ENCODE measurements around the gene BRD1.
A peak's percentile ranks its signal among the peaks of the same experiment; 100 is the strongest.
"Not testable (repeated sequence)": the region's sequence is repeated elsewhere in the genome, so short reads cannot be mapped to it uniquely, and the experiment has no call there.

Gene BRD1

GRCh38 chr22:49852898-49853894 is 25.5 kb upstream of the BRD1 start, which contains the start of gene ZBED4:
ZBED4 (plus strand) TSS chr22:49853844; CDS start chr22:49883663, 29,819 bp downstream.
- peak; percentile 89 for DNase-seq

DNA sequence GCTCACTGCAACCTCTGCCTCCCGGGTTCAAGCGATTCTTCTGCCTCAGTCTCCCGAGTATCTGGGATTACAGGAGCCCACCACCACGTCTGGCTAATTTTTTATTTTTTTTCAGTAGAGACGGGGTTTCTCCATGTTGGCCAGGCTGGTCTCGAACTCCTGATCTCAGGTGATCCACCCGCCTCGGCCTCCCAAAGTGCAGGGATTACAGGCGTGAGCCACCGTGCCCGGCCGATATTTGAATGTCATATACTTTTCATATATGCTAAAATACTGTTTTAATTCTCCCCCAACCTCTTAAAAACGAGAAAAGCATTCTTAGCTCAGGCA is 24.9 kb upstream of the BRD1 start:
- not testable (repeated sequence) for DNase-seq

GRCh38 chr22:49850959-49851802 is 23.5 kb upstream of the BRD1 start:
- no peak for DNase-seq

GRCh38 chr22:49850021-49850911 is 22.6 kb upstream of the BRD1 start:
- DNase-seq: no peak

GRCh38 chr22:49849161-49850020 is 21.7 kb upstream of the BRD1 start:
- no peak for DNase-seq

DNA sequence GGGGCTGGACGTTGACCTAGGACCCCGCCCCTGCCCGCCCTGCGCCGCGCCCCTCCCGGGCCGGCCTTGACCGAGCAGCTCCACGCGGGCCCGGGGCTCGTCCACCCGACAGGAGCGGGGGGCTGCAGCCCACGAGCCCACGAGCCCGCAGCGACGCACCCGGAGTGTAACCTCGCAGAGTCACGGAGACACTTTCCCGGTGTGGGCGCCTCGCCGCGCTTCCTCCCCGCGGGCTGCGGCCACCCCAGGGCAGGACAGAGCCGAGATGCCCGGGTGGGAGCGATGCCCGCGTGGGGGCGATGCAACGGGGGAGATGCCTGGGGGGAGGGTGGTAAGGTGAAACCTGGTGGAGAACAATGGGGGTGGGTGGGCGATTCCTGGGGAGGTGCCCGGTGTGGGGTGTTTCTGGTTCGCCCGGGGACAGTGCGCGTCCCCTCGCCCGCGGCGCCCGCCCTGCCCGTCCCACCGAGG is 21.1 kb upstream of the BRD1 start:
- DNase-seq: no peak

DNA sequence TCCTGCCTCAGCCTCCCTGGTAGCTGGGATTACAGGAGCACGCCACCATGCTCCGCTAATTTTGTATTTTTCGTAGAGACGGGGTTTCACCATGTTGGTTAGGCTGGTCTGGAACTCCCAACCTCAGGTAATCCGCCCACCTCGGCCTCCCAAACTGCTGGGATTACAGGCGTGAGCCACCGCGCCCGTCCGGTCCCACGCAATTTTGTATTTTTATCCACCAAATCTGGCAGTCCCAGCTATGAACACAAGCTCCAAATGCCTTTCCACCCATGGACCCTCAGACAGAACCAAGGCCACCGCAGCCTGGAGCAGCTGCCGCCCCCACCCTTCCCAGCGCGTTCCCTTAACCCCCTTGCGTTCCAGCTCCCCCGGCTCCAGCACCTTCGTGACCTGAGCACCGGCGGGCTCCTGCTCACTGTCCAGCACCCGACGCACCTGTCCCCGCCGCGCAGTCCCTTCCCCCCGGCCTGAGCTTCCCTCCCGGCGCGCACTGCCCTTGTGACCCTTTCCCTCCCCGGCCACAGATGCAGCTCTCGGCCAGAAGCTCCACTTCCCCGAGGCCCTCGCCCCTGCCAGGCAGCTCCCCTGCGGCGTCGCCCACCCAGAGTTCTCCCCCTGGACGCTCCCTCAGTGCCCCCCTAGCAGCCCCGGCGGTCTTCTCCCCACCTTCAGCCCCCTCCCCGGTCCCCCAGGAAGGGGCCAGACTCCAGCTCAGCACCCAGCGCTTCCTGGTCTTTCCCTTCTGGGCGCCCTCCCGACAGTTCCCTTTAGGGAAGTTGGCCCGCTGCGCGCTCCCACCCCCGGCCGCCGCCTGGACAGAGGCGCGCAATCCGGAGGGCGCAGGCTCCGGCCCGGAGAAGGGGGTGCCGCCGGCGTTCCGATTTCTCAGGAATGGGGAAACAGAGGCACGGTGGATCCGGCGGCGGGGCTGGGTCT is 20.3 kb upstream of the BRD1 start:
- DNase-seq: no peak

DNA sequence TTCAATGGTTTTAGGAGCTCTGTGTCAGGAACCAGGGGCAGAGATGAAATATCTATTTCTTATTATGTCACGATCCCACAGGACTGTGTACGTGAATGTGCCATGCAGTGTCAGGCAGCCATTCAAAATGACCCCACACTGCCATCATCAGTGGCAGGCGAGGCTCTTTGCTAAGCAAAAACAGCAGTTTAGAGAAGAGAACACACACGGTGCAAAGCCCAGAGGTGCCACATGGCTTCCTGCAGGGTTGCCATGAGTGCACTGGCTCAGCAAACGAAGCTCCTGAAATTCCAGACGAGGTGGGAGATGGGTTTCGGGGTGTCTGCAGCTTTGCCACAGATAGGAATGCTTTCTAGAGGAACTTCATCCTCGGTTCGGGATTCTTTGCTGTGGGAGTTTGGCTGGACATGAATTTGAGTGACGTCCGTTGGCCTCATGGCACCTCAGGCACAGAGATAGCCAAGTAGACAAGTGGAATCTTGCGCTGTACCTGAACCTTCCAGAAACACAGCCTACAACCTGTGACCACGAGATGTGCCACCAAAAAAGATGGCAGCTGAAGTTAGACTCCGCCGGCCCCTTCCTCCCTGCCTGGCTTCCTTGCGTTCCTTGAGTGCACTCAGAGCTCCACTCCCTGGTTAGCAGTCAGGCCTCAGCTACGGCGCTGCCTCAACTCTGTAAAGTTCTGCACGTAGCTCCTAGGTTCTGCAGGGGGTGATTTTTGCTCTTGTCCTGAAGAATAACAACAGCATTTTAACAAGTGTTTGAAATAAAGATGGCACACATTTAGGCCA is 18.2 kb upstream of the BRD1 start:
- DNase-seq: no peak

GRCh38 chr22:49845241-49845640 is 17.6 kb upstream of the BRD1 start:
- DNase-seq: no peak

- DNase-seq: no peak
Observed at GRCh38 chr22:49838771-49839717, 11.4 kb upstream of the BRD1 start.

- no peak for DNase-seq
Observed at GRCh38 chr22:49833340-49834007, 5.8 kb upstream of the BRD1 start.

GRCh38 chr22:49829044-49829853 is 1.6 kb upstream of the BRD1 start:
- no peak for DNase-seq

DNA sequence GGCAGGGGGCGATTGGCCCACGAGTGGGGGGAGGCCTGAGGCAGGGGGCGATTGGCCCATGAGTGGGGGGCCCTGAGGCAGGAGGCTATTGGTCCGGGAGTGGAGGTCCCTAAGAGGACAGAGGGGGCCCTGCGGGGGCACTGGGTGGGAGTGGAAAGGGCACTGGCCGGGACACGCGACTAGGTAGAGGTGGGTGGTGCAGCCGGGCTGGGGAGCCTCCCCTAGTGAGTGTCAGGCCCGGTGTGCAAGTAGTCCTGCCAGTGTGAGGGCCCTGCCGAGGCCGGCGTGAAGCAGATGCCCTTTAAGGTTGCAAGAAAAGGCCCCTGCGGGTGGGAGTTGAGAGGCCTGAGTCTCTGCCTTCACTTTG is 909 bp upstream of the BRD1 start:
- DNase-seq: no peak

DNA sequence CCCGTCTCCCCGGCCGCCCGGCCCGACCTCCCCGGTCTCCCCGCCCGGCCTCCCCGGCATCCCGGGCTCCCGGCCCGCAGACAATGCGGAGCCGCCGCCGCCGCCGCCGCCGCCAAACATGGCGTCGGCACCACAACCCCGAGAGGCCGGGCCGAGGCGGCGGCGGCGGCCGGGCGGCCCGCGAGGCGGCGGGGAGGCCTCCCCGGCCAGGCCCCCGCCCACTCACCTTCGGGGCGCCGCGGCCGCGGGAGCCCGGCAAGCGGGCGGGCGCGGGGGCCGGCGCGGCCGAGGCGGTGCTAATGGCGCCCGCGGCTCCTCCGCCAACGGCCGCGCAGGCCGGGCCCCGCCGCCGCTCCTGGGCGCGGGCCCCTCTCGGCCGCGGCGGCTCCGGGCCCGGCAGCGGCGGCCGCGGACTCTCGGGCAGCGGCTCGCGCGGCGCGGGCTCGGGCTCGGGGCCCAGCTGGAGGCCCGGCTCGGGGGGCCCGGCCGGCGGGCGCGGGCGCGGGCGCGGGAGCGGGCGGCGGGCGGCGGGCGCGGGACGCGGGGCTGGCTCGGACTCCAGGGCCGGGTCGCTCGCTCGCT is 311 bp downstream of the BRD1 start:
- no peak for DNase-seq

- DNase-seq: no peak
Observed at GRCh38 chr22:49826603-49827270, 936 bp downstream of the BRD1 start.

Measured in amniotic stem cell (primary cell).